Measurements from ENCODE around the gene FILIP1L. TPM values are rescaled to one million over a fixed set of nuclear protein-coding genes. Genes with fewer than 3 reads are reported as not detected.

FILIP1L gene
- polyA plus RNA-seq, 4 donors = 17.6 to 24.4 (median 22.2) TPM

DNA sequence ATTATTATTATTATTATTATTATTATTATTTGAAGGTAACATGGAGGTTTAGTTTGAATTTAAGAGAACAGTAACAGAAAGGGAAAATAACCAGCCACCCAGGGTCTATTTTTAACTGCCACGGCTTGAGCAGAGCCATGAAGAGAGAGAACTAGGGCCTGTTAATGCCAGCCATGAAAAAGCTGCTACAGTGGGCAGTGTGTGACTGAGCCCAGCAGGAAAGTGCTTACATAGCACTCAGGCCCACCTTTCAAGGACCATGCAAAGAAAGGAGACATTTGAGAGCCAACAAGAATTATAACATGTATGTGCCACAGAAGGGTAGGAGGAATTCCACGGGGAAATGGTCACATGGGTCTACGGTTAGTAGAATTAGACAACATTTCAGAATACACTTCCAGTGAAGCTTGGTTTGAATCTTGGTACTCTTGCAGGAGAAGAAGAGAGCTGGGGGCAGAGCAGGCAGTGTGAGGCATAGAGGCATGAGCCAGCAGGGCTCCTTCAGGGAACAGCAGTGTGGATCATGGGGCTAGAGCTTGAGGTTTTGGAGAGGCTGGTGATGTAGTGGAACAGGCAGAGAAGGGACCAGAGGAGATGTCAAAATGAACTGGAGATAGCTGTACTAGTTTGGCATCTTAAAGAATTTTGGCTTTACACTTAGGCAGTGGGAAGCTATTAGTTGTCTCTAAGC lies 155.9 kb downstream of the FILIP1L start:
- DNase-seq (ENCODE audit: low read depth in 4 of 4, low spot score in 3 of 4) = no peak

DNA sequence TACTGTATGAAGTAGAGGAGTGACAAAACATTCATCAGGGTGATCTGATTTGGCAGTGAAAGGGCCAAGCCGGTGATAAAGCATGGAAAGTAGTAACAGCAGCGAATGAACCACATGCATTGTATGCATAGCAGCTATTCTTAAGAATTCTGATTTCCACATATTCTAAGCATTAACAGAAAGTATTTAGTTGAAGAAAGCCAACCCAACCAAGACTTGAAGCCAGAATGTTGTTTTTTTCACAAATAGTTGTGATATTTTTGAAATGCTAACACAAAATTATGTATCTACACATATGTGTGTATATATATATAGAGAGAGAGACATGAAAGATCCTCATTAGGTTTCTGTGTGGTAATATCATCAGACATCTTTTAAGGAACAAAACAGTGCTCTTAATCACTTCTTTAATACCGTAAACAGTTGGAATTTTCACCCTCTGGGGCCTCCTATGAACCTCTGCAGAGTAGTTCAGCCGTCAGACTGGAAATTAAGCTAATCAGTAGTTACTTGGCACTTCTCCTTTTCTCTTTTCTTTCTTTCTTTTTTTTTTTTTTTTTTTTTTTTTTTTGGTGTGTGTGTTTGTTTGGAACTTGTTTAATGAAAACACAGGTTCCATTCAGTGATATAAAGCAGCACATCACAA lies 157.0 kb downstream of the FILIP1L start:
- DNase-seq (ENCODE audit: low read depth in 4 of 4, low spot score in 3 of 4) = no peak

DNA sequence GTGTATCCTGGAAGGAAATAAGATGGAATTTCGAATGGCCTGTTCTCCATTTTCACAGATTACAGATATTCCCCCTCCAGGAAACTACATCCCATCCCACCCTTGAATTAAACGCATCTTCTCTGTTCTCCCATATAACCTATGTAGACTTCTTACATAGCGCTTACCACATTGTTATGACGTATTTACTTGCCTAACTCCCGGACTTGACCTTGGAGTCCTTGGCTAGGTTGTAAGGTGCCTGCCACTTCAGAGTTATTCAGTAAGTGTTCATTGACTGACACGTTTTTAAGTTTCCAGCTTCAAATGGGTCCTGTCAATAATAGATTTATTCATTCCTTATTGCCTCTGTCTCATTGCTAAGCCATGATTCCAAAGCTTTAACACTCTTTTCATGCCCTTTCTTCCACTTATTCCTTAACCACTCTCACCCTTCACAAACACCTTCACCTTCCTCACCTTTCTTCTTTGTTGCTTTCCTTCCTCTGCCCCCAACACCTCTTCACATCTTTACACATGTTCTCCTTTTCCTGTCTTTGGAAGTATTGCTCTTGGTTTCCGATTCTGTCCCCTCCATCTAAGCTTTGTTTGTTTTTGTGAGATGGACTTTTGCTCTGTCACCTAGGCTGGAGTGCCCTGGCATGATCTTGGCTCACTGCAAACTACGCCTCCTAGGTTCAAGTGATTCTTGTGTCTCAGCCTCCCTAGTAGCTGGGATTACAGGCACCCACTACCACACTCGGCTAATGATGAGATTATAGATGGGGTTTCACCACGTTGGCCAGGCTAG lies 158.3 kb downstream of the FILIP1L start:
- DNase-seq (ENCODE audit: low read depth in 4 of 4, low spot score in 3 of 4) = no peak

GRCh38 chr3:99954914-99955644 lies 159.2 kb downstream of the FILIP1L start:
- DNase-seq (ENCODE audit: low read depth in 4 of 4, low spot score in 3 of 4) = no peak

DNA sequence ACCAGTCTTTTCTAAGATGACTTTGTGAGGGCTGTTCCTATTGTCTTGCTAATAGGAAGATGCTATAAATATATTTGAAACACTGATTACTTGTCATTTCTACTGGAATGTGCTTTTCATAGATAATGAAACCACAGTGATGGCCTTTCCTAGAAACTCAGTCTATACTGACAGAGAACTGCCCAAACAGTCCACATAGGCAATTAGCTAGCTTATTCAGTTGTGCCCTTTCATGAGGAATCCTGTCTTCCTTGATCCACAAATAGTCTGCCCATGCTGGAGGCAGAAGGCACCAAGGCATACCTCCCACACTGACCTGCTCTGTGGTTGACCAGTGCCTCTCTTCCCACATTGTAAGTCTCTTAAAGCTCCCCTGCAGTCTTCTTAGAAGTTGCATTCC lies 160.7 kb downstream of the FILIP1L start:
- no peak for DNase-seq (ENCODE audit: low read depth in 4 of 4, low spot score in 3 of 4)

- DNase-seq (ENCODE audit: low read depth in 4 of 4, low spot score in 3 of 4) = no peak
Measured at GRCh38 chr3:99952306-99952705, 162.0 kb downstream of the FILIP1L start.

DNA sequence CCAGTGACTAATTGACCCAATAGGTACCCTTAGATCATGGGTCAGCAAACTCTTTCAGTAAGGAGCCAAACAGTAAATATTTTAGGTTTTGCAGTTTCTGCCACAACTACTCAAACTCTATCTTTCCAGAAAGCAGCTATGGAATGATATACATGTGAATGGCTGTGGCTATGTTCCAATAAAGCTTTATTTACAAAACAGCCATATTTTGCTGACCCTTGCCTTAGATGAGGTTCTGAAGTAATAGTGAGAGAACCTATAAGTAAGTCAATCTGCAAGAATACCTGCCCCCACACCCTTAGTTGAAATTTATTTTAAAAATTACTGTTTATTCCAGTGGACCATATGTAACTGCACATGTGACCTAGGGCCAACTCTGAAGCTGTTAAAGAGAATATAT lies 162.6 kb downstream of the FILIP1L start:
- DNase-seq (ENCODE audit: low read depth in 4 of 4, low spot score in 3 of 4) = no peak

GRCh38 chr3:99950921-99951320 lies 163.4 kb downstream of the FILIP1L start:
- DNase-seq (ENCODE audit: low read depth in 4 of 4, low spot score in 3 of 4) = no peak

DNA sequence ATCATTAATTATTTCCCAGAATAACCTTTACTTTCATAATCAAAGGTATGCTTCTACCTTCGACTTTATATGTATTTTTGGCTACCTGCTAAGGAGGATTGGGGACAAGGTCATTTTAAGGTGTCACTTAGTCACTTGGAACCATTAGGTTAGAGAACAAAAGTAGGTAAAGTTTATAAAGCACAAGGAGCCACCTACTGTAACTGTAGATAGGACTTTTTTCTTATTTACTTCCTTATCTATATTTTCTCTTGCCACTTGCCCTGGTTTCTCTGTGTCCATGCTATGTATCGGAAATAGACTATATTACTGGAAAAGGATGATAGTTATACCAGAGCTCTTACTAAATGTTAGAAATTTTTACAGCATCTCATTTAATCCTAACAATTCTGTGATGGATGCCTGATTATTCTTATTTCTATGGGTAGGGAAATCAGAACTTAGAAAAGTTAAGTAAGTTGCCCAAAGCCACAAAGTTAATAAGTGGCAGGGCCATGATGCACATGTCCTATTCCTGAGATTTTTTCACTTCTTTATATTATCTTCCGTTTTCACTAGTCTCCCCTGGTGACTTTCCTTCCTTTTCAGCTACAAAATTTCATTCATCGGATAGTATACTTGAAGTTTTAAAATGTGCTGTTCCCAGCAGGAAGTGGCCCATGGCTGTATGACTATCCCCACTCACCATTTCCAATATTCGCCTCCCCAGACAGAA lies 164.2 kb downstream of the FILIP1L start:
- DNase-seq (ENCODE audit: low read depth in 4 of 4, low spot score in 3 of 4) = no peak

DNA sequence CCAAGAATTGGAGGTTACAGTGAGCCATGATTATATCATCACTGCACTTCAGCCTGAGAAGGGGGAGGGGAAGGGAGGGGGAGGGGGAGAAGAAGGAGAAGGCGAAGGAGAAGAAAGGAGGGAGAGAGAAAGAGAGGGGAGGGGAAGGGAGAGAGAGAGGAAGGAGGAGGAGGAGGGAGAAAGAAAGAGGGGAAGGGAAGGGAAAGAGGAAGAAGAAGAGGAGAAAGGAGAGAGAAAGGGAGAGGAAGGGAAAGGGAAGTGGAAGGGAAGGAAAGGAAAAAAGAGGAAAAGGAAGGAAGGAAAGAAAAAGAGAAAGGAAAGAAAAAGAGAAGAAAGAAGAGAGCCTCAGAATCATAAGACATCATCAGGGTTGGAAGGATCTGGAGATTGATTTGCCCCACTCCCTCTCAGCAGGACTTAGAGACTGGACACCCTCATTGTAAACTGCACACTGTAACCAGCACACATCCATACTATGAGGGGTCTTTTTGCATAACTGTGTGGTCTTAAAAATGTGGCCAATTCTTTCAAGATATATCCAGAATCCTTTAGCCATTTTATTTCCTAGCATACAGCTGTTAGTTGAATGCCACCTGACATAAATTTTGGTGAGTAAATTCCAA lies 165.7 kb downstream of the FILIP1L start:
- DNase-seq (ENCODE audit: low read depth in 4 of 4, low spot score in 3 of 4) = no peak

- no peak for DNase-seq (ENCODE audit: low read depth in 4 of 4, low spot score in 3 of 4)
Measured at GRCh38 chr3:99947356-99947755, 166.9 kb downstream of the FILIP1L start.

GRCh38 chr3:99945328-99945995 lies 168.8 kb downstream of the FILIP1L start:
- DNase-seq (ENCODE audit: low read depth in 4 of 4, low spot score in 3 of 4) = no peak

DNA sequence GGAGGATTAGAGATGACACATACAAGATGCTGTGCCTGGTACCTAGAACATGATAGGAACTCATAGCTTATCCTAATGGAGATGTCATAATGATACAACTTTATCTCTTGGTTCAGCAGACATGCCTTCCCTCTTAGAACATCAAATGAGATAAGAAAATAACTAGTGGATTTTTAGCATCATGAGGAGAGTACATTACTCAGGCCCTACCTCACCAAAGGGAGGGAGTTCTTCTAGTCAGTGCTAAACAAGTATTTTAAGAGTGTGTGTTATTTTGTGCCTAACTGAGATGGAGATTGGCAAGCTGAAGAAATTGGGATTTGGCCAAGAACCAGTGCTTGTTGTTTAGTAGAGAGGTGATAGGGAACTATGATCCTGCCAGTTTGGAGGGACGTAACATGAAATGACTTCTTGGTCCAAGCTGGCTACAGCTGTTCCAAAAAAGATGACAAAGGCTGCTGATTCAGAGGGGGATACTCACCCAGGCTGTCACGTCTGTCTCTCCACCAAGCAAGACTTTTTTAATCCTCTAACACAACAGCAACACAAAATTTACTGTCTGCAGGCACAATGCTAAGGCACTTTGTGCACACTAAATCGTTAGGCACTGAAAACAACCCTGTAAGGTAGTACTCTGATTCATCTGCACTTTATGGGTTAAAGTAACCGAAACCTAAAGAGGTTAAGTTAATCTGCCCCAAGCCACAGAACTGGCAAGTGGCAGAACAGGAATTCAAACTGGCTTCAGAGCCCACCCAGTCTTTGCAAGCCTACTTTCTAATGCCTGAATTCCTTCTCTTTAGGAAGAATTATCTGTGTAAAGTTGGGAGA lies 170.2 kb downstream of the FILIP1L start:
- no peak for DNase-seq (ENCODE audit: low read depth in 4 of 4, low spot score in 3 of 4)

GRCh38 chr3:99941211-99941610 lies 173.1 kb downstream of the FILIP1L start:
- DNase-seq (ENCODE audit: low read depth in 4 of 4, low spot score in 3 of 4) = no peak

- DNase-seq (ENCODE audit: low read depth in 4 of 4, low spot score in 3 of 4) = no peak
Measured at GRCh38 chr3:99940350-99940749, 174.0 kb downstream of the FILIP1L start.

DNA sequence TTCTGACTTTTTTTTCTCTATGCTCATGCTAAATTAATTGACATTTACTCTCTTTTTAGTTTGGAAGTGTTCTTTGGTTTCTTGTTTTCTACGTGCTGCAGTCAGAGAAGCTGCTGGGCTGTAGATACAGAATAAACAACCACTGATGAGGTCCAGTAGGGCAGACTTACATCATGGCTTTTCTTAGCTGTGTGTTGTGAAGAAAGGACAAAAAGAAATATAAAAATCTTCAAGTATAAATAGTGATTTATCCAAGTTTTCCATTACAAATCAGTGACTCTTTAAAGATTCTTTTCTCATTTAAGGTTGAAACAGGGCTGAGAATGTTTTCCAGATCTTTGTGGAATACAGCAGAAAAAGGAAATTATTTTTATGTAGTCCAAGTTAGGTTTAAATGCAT lies 174.4 kb downstream of the FILIP1L start:
- DNase-seq (ENCODE audit: low read depth in 4 of 4, low spot score in 3 of 4) = no peak

DNA sequence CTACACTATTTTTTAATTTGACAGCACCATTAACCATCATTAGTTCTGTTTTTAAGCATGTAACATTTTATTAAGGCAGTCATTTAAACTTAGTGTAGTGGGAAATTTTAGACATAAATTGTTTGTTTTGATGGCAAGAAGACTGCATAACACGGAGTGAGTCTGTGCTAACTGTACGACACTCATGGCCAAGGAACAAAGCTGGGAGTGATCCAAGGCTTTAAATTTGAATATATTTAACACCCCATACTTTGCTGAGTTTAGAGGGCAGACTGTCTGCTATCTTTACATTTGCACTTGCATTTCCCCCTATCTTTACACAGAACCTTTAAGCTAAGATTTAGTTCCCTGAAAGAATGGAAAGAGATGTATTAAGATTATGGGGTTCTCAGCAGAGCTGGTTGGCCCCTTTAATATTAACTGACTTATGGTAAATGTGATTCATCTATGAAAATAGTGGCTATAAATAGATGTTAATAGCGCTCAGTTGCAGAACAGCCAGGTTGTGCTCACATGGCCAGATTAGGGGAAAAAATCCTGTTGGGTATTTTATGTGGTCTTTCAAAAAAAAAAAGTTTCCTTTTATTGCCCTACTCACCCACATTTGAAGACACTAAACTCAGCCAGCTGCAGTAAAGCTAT lies 175.9 kb downstream of the FILIP1L start:
- DNase-seq (ENCODE audit: low read depth in 4 of 4, low spot score in 3 of 4) = no peak

All from right renal pelvis (tissue), 4 donors.